ENCODE measurements around the gene ZNF2.

GRCh38 chr2:95138702-95139101 is 26.9 kb upstream of the ZNF2 start:
- TF ChIP-seq EZH2 (IDR thresholded peaks at IDR 0.05; ENCODE audit: borderline replicate concordance) (no peak), CTCF (IDR thresholded peaks at IDR 0.05; ENCODE audit: poor library complexity) (no peak), EZH2phosphoT487 (IDR thresholded peaks at IDR 0.05; ENCODE audit: low read depth, severe bottlenecking, unreplicated experiment) (no peak)
